IPS-18c (cell line): ENCODE measurements around the gene TMTC1.
"Not testable (repeated sequence)": the region's sequence is repeated elsewhere in the genome, so short reads cannot be mapped to it uniquely, and the experiment has no call there.

Experiments used
- H3K4me3 ChIP-seq: 2 replicates; pipeline ENCODE4 v1.7.0; 2013; ENCODE audit warnings: low read depth, mild to moderate bottlenecking, low read length, moderate library complexity; ENCODE audit not compliant: insufficient read depth
- H3K9me3 ChIP-seq: one replicate; pipeline ENCODE4 v1.6.1; 2013; ENCODE audit warnings: mild to moderate bottlenecking, low read length, moderate library complexity; ENCODE audit not compliant: control insufficient read depth, insufficient read depth

TMTC1 gene

DNA sequence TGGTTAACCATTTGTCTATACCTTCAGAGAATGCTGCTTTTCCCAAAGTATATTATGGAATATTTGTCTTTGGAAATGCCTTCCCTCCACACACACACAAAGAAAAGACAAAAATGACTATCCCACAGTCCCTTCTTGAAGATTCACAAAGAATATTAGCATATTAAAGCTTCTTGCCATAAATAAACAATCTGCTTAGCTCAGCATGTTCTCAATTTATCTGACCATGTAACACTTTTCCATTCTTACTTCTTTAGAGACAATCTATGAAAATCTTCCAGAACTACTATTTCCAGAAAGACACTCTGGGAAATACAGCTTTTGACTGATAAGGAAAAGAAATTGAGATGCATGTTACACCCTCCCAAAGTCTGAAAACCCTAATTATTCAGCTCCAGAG lies 227.4 kb downstream of the TMTC1 start:
- Histone ChIP-seq H3K4me3 (no peak overlapping the region), H3K9me3 (no peaks in the 10 kb centered on the region)

DNA sequence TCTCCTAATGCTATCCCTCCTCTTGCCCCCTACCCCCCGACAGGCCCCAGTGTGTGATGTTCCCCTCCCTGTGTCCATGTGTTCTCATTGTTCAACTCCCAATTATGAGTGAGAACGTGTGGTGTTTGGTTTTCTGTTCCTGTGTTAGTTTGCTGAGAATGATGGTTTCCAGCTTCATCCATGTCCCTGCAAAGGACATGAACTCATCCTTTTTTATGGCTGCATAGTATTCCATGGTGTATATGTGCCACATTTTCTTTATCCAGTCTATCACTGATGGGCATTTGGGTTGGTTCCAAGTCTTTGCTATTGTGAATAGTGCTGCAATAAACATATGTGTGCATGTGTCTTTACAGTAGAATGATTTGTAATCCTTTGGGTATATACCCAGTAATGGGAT lies 228.3 kb downstream of the TMTC1 start:
- H3K4me3 ChIP-seq, H3K9me3 ChIP-seq: not testable (repeated sequence)

DNA sequence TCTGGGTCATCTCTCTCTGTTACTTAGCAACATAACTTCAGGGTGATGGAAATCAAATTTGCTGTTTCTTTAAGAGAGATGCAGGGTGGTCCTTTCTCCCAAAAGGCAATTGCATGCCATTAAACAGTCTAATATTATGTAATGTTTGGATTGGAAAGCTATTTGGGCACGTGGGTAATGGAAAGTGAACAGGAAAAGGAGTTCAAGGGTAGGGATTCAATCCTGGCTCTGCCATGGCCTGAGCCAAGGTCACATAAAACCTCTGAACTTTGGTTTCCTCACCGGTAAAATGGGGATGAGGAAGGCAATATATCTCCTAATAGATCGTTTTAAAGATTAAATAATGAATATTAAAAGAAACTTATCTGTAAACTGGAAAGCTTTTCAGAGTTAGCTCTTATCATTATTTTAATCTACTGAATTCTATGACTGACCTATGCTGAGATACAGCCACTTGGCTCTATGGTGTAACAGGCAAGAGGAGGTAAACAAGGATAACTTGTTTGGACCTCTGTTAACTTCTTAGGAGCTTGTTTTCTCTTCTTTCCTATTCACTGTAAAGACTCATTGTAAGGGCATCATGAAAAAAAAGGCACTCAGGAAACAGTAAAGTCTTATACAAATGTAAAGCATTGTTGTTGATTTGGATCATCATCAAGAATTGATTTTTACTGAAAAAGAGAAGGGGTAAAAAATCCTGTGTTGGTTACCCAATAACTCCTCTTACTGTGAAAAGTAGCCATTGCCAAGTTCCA lies 230.6 kb downstream of the TMTC1 start:
- H3K9me3 ChIP-seq = peaks cover 2% of the 10 kb centered on the region
- H3K4me3 ChIP-seq = no peak overlapping the region

DNA sequence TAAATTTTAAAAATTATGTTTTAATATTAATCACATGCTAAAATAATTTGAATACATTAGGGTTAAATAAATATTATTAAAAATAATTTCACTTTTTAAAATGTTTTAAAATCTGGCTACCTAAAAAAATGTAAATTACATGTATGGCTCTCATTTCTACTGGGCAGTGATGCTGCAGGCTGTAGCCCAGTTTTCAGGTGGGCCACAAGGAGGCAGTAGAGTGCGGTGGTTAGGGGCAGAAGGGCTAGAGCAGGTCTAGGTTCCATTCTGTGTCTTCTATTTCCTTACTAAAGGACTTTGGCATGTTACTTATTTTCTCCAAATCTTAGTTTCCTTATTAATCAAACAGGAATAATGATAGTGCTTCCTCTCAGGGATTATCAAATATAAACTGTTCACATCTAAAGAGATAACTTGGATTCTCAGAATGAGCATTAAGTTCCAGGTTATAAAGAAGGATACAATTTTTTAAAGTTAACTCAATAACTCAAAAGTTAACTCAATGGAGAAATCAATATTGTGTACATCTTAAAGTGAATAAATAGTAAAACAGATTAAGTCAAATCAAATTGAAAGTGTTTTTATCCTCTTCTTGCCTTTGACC lies 231.3 kb downstream of the TMTC1 start:
- Histone ChIP-seq H3K4me3 (no peak overlapping the region), H3K9me3 (peaks cover 3% of the 10 kb centered on the region)

DNA sequence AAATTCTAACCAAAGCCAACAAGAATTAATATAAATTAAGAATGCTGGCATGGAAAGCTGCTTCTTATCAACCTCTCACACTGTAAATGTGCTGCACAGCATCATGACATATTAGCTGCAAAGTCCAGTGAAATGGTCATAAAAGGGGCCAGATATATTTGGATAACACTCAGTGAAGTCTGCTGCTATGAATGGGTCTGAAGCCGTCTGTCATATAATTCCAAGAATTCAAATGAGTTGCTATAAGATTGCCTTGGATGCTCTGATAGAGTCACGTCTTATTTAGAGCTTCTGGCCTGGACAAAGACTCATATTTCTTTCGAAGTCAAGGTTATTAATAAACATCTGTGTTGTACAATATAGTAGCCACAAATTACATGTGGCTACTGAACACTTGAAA lies 231.9 kb downstream of the TMTC1 start:
- no peak overlapping the region for H3K4me3 ChIP-seq
- H3K9me3 ChIP-seq = peaks cover 3% of the 10 kb centered on the region

DNA sequence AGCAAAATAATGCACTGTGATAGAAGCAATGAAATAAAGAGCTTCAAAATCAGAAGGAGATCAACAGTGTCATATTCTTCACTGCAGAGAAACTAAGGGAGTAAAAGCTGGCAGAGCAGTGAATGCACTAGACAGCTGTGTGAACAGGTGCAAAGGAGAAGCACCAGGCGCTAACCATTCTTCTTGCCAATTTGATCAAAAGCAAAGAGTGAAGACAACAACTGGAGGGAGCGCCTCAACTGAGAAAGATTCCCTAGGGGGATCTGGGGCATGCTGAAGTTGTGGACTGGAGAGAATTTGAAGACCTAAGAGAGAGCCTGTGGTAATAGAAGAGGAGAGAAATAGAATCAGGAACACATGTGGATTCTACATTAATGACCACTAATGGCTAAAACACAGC lies 235.9 kb downstream of the TMTC1 start:
- H3K4me3 ChIP-seq = no peak overlapping the region
- peaks cover 3% of the 10 kb centered on the region for H3K9me3 ChIP-seq

DNA sequence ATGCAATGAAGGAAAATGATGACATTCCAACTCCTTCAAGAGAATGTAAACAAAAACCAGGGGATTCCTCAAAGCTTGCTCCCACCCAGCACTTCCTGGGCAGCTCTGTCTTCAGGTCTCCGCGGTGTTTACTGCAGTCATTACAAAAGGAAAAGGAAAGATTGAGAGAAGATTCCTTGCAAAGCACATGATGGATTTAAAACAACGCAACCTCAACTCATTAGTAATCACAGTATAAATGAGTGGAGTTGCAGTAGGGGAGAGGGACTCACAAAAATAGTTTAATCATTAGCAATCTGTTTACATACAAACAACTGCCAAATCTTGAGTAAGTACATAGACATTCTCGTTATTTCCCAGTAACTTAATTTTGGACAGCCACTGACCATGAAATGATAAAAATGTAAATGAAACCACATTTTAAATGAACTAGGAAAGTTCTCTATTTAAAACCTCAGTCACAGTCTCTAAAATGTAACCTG lies 236.6 kb downstream of the TMTC1 start:
- Histone ChIP-seq H3K9me3 (peaks cover 3% of the 10 kb centered on the region), H3K4me3 (no peak overlapping the region)

DNA sequence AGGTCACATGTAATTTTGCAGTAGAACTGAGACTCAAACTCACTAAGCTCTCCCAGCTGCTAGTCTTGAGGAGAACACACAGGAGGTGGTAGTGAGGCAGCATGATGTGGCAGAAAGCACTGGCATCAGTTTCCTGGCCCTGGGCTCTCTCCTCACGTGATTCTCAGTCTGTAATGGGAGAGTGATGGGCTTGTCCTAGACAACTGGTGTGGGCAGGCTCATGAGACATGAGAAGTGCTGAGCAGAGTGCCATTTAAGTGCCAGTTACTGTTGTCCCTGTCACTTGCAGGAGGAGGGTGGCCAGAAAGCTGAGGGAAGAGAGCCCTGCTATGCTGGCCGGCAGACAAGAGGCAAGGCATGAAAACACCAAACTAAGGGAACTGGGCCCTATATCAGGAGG lies 237.7 kb downstream of the TMTC1 start:
- peaks cover 3% of the 10 kb centered on the region for H3K9me3 ChIP-seq
- H3K4me3 ChIP-seq = no peak overlapping the region

DNA sequence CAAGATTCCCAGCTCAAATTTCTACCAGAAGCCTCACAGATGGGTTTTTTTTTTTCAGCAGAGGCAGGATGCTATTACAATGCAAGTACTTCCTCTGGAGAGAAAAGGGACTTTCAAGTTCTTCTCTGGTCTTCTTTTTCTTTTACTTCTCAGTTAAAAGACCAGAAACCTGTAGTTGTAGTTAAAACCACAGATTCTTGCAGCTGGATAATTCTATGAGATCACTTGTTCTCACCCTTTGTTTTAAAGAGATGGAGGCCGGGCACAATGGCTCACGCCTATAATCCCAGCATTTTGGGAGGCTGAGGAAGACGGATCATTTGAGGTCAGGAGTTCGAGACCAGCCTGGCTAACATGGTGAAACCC lies 238.7 kb downstream of the TMTC1 start:
- H3K4me3 ChIP-seq = no peak overlapping the region
- peaks cover 3% of the 10 kb centered on the region for H3K9me3 ChIP-seq

DNA sequence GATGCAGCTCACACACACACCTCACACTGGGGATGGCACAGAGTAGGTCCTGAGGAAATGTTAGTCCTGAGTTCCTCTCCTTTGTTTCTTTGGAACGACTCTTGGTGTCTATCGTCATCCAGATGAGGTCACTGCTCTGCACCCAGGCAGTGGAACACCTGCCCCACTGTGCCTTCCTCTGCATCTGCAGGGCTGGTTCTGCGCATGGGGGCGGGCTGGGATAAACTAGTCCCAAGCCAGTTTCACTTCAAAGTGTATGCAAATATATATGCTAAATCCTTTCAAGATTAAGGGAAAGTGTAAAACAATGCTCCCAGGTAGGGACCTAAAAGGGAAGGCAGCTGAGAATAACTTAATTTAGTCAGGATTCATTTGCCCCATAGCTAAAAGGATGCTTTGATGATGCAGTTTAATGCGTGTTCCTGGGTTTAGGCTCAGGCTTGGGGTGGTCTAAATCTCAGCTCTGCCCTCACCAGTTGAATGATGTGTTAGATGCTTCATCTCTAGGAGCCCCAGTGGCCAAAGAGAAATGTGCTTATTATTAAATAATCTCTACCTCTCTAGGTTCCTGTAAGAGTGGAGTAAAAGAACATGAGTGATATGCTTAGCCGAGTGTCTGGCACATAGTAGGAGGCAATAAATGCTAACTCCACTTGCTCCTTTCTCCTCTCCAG lies 239.2 kb downstream of the TMTC1 start:
- Histone ChIP-seq H3K9me3 (peaks cover 3% of the 10 kb centered on the region), H3K4me3 (no peak overlapping the region)

DNA sequence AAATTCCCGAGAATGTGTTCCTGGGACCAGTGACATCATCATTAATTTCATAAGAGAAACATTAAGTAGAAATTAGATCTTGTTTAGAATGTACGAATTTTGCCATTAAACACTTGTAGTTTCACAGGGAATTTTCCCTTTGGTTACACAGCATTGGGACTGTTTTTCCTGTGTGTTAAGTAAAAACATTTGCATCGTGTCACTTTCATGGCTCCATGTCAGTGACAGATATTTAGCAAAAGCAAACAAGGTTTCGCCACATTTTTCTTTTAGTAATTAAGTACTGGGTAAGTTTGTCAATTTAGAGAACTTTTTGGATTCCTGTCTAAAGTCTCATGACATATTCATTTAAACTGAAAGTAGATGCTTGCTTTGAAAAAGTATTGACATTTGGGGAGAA lies 240.7 kb downstream of the TMTC1 start:
- no peaks in the 10 kb centered on the region for H3K9me3 ChIP-seq
- H3K4me3 ChIP-seq = no peak overlapping the region

DNA sequence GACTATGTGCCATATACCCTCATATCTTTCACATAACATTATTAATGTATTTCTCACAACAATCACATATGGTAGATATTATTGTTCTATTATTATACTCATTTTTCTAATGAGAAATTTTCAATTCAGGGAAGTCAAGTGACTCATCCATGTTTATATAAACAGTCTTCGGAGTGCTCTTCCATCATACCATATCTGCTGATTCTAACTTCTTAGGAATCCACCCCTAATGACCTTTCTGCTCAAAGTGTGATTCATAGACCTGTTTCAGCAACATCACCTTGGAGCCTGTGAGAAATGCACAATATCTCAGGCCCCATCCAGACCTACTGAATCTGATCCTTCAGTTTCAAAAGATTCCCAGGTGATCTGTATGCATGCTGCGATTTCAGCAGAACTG lies 246.4 kb downstream of the TMTC1 start:
- no peak overlapping the region for H3K4me3 ChIP-seq
- H3K9me3 ChIP-seq = no peaks in the 10 kb centered on the region

DNA sequence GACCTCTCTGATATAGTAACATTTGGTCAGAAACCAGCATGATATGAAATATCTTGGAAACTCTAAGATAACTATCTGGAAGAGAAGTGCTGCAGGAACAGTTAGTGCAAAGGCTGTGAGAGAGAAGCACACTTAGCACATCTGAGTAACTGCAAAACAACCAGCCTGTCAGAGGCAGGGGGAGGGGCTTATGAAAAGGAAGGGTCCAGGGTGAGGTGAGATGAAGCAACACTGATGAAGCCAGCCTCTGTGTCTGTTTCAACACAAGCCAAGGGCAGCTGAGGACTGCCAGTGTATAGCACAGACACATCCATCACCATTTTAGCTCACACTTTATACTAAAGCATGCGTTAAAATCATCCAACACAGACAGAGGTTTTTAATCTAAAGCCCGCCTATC lies 248.8 kb downstream of the TMTC1 start:
- H3K4me3 ChIP-seq = no peak overlapping the region
- peaks cover 2% of the 10 kb centered on the region for H3K9me3 ChIP-seq

DNA sequence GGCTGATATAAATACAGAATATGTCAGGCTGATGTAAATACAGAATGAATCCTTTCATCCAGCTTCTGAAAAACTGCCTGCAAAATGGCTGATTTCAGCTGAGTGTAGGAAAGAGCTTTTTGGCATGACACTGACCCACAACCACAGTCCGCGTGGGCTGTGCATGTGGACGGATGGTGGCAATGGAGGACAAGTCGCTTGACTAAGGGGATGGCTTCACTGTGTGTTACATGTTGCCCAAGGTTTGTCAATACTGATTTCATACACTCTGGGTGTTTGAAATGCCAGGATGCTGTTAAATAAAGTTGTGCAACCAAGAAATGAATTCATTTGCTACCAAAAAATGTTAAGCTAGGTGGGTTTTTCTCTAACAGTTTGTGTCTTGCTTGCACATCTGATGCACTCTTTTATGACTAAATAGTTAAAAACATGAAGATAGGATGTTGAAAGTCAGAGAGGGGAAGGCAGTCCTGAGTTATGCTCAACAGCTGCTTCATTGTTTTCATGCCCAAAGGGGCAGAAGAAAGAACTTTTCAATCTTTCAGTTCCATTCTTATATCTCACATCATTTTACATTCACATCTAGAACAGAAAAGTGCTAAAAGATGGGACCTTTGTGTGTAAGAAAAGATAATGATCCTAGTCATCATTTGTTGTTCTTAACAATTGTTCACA lies 249.8 kb downstream of the TMTC1 start:
- no peak overlapping the region for H3K4me3 ChIP-seq
- peaks cover 2% of the 10 kb centered on the region for H3K9me3 ChIP-seq

DNA sequence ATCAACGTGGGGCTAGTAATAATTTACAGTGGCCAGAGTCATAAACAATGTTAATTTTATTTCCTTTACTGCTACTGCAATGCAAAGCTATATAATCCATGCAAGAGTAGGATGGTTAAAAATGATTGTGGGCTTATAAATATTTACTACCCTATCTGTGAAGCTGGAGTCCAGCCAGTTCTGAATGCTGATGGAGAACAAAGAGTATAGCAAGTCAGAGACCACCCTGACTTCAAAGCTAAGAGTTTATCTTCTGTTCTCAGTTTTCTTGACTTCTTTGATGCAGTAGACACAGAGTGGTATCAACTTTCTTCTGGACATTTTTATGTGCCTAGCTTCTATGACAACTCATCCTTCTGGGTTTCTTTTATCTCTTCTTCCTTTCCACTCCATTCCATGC lies 252.3 kb downstream of the TMTC1 start:
- H3K4me3 ChIP-seq = no peak overlapping the region
- H3K9me3 ChIP-seq = peaks cover 2% of the 10 kb centered on the region

DNA sequence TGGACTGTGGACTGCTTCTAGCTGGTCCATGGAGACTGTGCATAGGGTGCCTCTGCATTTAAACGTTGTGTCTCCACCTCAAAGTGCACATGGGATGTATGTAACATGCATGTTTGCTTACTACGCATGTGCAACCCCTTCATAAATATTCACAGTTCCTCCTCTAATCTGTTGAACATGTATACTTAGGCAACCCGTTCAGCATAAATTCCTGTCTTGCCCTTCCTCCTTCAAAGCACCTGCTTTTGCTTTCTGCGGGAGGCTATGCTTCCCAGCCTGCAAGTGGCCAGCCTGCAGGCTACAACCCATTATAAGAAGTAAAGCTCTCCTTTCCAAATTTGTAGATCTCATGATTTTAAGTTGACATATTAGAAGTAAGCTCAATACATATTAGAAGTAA lies 253.3 kb downstream of the TMTC1 start:
- no peak overlapping the region for H3K4me3 ChIP-seq
- H3K9me3 ChIP-seq = peaks cover 2% of the 10 kb centered on the region

DNA sequence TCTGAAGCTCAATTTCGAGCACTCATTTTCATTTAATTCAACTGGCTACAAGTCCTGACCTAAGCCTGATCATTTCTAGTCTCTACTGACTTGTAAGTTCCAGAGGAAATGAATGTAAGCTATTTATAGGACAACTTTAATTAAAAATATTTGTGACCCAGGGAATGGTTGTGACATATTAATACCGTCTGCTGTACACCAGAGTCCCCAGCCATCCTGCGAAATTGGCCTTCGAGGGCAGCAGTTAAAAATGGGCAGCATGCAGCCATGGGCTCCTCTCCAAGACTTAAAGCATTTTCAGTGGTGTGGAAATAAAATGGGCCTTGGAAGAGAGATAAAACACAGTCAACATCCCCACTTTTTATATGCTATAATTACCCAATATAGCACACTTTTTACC lies 255.6 kb downstream of the TMTC1 start:
- no peak overlapping the region for H3K4me3 ChIP-seq

DNA sequence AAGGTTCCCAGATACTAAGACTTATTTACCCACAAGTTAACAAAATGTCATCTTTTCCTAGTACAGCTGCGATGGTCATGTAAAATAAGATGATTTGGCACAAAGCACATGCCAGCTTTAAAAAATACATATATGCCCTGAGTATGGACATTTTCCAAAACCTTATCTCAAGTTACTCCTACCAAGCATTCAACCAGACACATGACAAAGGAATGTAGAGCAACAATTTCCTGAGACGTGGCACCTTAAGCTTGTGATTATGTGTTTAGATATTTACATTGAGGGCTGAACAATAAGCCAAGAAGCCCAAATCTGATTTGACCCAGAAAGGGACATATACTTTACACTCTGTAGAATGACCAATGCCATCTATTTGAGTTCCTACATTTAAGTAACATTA lies 261.8 kb downstream of the TMTC1 start:
- Histone ChIP-seq H3K9me3 (no peaks in the 10 kb centered on the region), H3K4me3 (no peak overlapping the region)

More for the DNA sequence above, 255.6 kb downstream of the TMTC1 start:
- H3K9me3 ChIP-seq = peaks cover 2% of the 10 kb centered on the region
